H54 (cell line): ENCODE measurements around the gene ERCC6.

Experiments used
- DNase-seq: peaks from one replicate; pipeline ENCODE4 v3.0.0; 2011; ENCODE audit warnings: low spot score, mixed read lengths; ENCODE audit not compliant: insufficient read length
- FAIRE-seq: peaks from 3 replicates; lab custom pipeline; 2011; peaks lifted over from hg19 to GRCh38; lab: Jason Lieb, UNC
- POLR2A ChIP-seq: IDR thresholded peaks from 2 replicates; pipeline ENCODE4 v1.6.1; 2011; ENCODE audit warnings: low read depth, mild to moderate bottlenecking, low read length

ERCC6 gene

DNA sequence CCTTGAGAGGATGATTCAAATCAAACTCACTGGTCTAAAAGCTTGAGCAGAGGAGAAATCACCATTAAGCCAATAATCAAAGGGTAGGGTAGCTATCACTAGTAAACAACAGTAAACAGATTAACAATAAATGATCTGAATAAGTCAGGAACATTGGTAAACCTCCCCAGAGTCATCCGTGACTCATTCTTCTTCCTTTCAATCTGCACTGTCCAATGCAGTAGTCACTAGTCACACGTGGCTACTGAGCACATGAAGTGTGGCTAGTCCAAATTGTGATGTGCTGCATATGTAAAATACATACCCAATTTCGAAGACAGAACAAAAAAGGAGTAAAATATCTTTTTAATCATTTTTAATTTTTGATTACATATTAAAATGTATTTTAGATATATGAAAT is 64.0 kb downstream of the ERCC6 start:
- no peak for TF ChIP-seq POLR2A
- FAIRE-seq, result no peak
- DNase-seq, result peak; percentile 7

DNA sequence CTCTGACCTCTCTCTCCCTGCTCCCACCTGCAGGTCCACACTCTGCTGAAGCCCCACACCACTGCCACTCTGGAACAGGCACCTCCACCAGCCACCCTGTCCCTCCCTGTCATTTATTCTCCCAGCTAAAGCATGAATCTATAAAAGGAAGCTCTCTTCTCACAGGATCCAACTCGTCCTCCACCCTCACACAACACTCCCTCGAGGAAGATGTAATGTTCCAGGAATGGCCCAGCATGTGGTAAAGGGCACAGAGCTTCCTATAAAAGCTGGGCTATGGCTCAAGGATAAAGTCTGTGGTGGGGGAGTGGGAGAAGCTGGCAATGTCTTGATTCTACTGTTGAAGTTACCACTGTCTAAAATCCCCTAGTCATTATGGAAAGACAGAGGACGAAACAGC is 67.4 kb downstream of the ERCC6 start:
- DNase-seq (no peak), FAIRE-seq (no peak)
- TF ChIP-seq POLR2A, result no peak

DNA sequence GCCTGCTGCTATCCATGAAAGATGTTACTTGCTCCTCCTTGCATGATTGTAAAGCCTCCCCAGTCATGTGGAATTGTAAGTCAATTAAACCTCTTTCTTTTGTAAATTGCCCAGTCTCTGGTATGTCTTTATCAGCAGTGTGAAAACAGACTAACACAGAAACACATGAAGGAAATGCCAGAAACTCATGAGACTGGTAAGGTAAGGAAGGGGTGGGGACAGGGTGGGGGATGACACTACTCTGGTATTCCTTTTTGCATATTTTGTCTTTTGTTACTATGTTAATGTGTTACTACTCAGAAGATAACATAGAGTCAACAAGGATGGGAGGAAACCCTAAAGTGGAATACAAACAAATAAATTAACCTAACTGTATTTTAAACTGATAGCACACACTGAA is 73.2 kb downstream of the ERCC6 start:
- no peak for FAIRE-seq
- DNase-seq, result no peak

More for the DNA sequence above, 73.2 kb downstream of the ERCC6 start:
- no peak for TF ChIP-seq POLR2A
